Measurements from ENCODE around the gene POLR2H.

Gene POLR2H

GRCh38 chr3:184389935-184390528 lies 28.5 kb downstream of the POLR2H start:
- no peak overlapping the region for H3K27ac ChIP-seq
- H3K4me3 ChIP-seq: no peak overlapping the region
- DNase-seq (ENCODE audit: low spot score): no peak
- TF ChIP-seq CTCF (IDR thresholded peaks at IDR 0.05): no peak

- Histone ChIP-seq H3K27ac (no peak overlapping the region), H3K4me3 (no peak overlapping the region)
- DNase-seq (ENCODE audit: low spot score): no peak
- no peak for TF ChIP-seq CTCF (IDR thresholded peaks at IDR 0.05)
These were observed 29.8 kb downstream of the POLR2H start for GRCh38 chr3:184391266-184391665.

GRCh38 chr3:184395320-184395660 lies 33.8 kb downstream of the POLR2H start:
- DNase-seq (ENCODE audit: low spot score): no peak
- Histone ChIP-seq H3K27ac (no peak overlapping the region), H3K4me3 (no peak overlapping the region)
- no peak for TF ChIP-seq CTCF (IDR thresholded peaks at IDR 0.05)

- peak overlapping the region; percentile 9 for H3K4me3 ChIP-seq
- DNase-seq (ENCODE audit: low spot score): no peak
- peak overlapping the region in 1 of 2 donors; percentile 15 for H3K27ac ChIP-seq
- no peak for TF ChIP-seq CTCF (IDR thresholded peaks at IDR 0.05)
These were observed 37.9 kb downstream of the POLR2H start for GRCh38 chr3:184399410-184399809.

- Histone ChIP-seq H3K4me3 (no peak overlapping the region), H3K27ac (no peak overlapping the region)
- DNase-seq (ENCODE audit: low spot score): no peak
- TF ChIP-seq CTCF (IDR thresholded peaks at IDR 0.05): no peak
These were observed 43.8 kb downstream of the POLR2H start for GRCh38 chr3:184405075-184406030.

GRCh38 chr3:184409331-184409926 lies 47.9 kb downstream of the POLR2H start:
- no peak overlapping the region for H3K27ac ChIP-seq
- H3K4me3 ChIP-seq: no peak overlapping the region
- TF ChIP-seq CTCF (IDR thresholded peaks at IDR 0.05): no peak
- no peak for DNase-seq (ENCODE audit: low spot score)

All from coronary artery (tissue), 2 donors.